ENCODE results near the gene SNAI3.

Gene SNAI3

DNA sequence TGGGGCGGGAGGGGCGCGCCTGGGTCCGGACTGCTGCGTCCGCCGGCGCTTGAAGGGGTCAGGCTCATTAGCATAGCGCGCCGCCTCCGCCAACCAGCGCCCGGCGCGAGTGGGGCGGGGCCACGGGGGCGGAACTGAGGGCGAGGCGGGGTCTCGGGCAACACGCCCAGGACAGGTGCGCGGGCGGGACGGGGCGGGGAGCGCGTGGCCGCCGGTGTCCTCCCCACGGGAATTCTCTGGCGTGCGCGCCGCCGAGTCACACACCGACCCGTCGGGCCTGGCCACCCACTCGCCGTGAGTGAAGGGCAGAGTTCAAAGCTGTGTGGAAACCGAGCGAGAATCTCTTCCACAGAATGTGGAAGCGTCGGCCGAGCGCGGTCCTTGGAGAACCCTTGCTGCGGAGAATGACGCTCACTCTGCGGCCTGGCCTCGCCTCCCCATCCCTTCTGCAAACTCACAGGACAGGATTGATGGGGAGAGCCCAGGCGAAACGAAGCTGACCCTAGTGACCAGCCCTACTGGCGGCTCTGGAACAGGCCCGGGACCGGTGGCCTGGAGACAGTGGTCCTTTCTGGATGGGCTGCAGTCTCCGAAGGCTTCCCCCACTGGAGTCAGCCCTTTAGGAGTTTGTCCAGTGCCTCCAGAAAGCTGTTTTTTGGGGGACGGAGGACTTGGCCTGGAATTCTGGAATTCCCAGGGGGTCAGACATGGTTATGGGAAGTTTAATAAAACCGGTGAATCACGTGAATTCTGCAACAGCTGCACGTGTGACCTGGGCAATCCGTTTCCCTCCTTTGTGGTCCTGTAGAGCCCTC, at the start of gene SNAI3:
Gene SNAI3, minus strand, starts transcription at position 69 of the 815 bp plus-strand sequence. CDS start 101 bp downstream, outside the sequence.
- peak; percentile 98 for DNase-seq (ENCODE audit: low spot score)
- TF ChIP-seq, protein P1, sequence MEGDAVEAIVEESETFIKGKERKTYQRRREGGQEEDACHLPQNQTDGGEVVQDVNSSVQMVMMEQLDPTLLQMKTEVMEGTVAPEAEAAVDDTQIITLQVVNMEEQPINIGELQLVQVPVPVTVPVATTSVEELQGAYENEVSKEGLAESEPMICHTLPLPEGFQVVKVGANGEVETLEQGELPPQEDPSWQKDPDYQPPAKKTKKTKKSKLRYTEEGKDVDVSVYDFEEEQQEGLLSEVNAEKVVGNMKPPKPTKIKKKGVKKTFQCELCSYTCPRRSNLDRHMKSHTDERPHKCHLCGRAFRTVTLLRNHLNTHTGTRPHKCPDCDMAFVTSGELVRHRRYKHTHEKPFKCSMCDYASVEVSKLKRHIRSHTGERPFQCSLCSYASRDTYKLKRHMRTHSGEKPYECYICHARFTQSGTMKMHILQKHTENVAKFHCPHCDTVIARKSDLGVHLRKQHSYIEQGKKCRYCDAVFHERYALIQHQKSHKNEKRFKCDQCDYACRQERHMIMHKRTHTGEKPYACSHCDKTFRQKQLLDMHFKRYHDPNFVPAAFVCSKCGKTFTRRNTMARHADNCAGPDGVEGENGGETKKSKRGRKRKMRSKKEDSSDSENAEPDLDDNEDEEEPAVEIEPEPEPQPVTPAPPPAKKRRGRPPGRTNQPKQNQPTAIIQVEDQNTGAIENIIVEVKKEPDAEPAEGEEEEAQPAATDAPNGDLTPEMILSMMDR (IDR thresholded peaks at IDR 0.05; ENCODE audit: extremely low read depth, missing control alignments): no peak

DNA sequence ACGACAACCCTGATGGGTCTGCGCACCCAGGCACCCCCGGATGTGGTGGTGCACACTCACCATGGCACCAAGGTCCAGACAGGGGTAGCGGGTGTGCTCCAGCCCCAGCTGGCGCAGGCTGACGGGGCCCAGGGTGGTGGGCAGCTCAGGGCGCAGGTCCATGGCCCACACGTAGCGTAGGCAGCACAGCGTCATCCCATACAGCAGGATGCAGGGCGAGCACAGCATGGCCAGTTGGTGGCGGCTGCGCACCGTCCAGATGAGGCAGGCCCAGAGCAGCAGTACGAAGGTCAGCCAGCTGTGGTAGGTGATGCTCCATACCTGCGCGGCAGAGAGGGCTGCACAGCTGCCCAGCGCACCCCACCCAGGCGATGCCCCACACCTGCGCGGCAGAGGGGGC, 49.8 kb upstream of the SNAI3 start:
- TF ChIP-seq, protein P1 (IDR thresholded peaks at IDR 0.05; ENCODE audit: extremely low read depth, missing control alignments): no peak
- no peak for DNase-seq (ENCODE audit: low spot score)

GRCh38 chr16:88735616-88736015, 49.3 kb upstream of the SNAI3 start:
- TF ChIP-seq, protein P1 (IDR thresholded peaks at IDR 0.05; ENCODE audit: extremely low read depth, missing control alignments): no peak
- no peak for DNase-seq (ENCODE audit: low spot score)

- DNase-seq (ENCODE audit: low spot score): no peak
- TF ChIP-seq, protein P1 (IDR thresholded peaks at IDR 0.05; ENCODE audit: extremely low read depth, missing control alignments): no peak
Observed at GRCh38 chr16:88735121-88735520, 48.8 kb upstream of the SNAI3 start.

DNA sequence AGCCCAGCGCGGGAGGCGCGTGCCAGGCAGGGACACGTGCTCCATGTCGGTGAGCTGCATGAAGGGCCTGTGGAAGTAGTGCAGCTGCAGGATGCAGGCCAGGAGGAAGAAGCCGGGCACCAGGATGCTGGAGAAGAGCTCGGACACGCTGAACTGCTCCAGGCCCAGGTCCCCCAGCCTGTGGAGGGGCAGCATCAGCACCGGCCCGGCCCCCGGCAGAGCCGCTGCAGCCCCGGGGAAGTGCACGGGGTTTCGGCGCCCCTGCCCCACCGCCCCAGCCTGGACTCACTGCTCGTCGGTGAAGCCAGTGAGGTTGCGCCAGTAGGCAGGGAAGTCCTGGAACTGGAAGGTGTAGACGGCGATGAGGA, 48.0 kb upstream of the SNAI3 start:
- no peak for DNase-seq (ENCODE audit: low spot score)
- TF ChIP-seq, protein P1 (IDR thresholded peaks at IDR 0.05; ENCODE audit: extremely low read depth, missing control alignments): no peak

GRCh38 chr16:88733630-88734360, 47.5 kb upstream of the SNAI3 start:
- DNase-seq (ENCODE audit: low spot score): no peak
- TF ChIP-seq, protein P1 (IDR thresholded peaks at IDR 0.05; ENCODE audit: extremely low read depth, missing control alignments): no peak

GRCh38 chr16:88732961-88733294, 46.6 kb upstream of the SNAI3 start:
- no peak for DNase-seq (ENCODE audit: low spot score)
- TF ChIP-seq, protein P1 (IDR thresholded peaks at IDR 0.05; ENCODE audit: extremely low read depth, missing control alignments): no peak

Measured in GM20000 (cell line).